Erythroblast (primary cell): ENCODE measurements around the gene TIPARP.

Source experiments
- GATA1 ChIP-seq: IDR thresholded peaks from 2 replicates; pipeline ENCODE4 v1.6.1; 2011; ENCODE audit warnings: low read depth, mild to moderate bottlenecking, control low read depth, low read length, moderate library complexity
- POLR2A ChIP-seq: IDR thresholded peaks from 2 replicates; pipeline ENCODE4 v1.6.1; 2011; ENCODE audit warnings: mild to moderate bottlenecking, low read length

DNA sequence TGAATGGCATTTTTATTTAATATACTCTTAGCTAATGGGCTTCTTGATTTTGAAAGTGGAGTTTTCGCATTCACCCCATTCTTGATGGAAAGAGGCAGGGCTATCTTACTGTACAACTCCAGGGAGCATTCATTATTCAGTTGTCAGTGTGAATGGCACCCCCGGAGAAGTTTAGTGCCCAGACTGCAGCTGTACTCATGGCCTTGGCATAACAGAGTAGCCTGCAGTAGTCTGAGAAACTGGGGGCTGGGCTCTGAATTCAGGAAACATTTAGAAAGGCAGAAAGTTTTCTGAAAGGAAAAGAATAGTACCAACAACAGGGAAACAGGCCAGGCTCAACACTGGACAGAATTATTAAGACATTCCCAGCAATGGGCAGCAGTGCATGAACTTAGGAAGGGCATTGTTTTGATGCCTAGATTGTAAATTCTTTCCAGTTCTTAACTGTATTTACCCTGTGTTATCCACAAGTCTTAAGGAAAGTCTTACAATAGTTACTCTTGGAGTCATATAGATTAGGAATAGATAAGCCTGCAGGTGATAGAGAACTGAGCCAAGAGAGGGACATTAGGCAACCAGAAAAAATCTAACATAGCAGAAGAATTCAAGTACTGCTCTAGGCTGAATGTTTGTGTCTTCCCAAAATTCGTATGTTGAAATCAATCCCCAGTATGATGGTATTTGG, 44.4 kb downstream of the TIPARP start:
- no peak for TF ChIP-seq POLR2A
- no peak for TF ChIP-seq GATA1
